ENCODE data around the gene GABARAP.

GRCh38 chr17:7215136-7215638, 27.1 kb downstream of the GABARAP start:
- no peak for TF ChIP-seq POLR2A (IDR thresholded peaks at IDR 0.05)
- no peak for TF ChIP-seq CTCF (IDR thresholded peaks at IDR 0.05)
